ENCODE measurements around the gene AP1AR.

GRCh38 chr4:112230879-112231778, 458 bp upstream of the AP1AR start:
- TF ChIP-seq CTCF (IDR thresholded peaks at IDR 0.05; ENCODE audit: insufficient read depth, low read length, poor library complexity, severe bottlenecking) (no peak), EZH2phosphoT487 (conservative IDR thresholded peaks at IDR 0.05; ENCODE audit: low read length) (no peak)

Data from SU-DHL-6 (cell line).